Peyer's patch (tissue), 4 donors: ENCODE measurements around the gene HTRA1. TPM values are rescaled to one million over a fixed set of nuclear protein-coding genes. Genes with fewer than 3 reads are reported as not detected.

ENCODE experiments used
- DNase-seq, 3 donors: peaks; one replicate each; pipeline ENCODE4 v3.0.0-alpha.2; 2017 to 2019
- H3K27ac ChIP-seq, 4 donors: fragments of 200-600 bp; sonication (generic); one replicate each; pipeline ENCODE4 v1.5.1; 2016 to 2019
- H3K27me3 ChIP-seq, 2 donors: fragments of 200-600 bp; sonication (generic); one replicate each; pipeline ENCODE4 v1.5.1; 2019
- H3K36me3 ChIP-seq, 3 donors: fragments of 200-600 bp; sonication (generic); one replicate each; pipeline ENCODE4 v1.5.1; 2016 to 2019
- H3K4me1 ChIP-seq, 4 donors: fragments of 200-600 bp; sonication (generic); one replicate each; pipeline ENCODE4 v1.5.1; 2016 to 2019
- H3K4me3 ChIP-seq, 4 donors: fragments of 200-600 bp; sonication (generic); 1 replicate in 3 of 4; 2 replicates in 1 of 4; pipeline ENCODE4 v1.5.1; 2016 to 2019; ENCODE audit warnings: mild to moderate bottlenecking in 1 of 4
- H3K9me3 ChIP-seq, 4 donors: fragments of 200-600 bp; sonication (generic); one replicate each; pipeline ENCODE4 v1.5.1; 2016 to 2019; ENCODE audit warnings: mild to moderate bottlenecking in 1 of 4
- POLR2A ChIP-seq, 2 donors: fragments of 450-650 bp; IDR thresholded peaks; one replicate each; pipeline ENCODE4 v1.5.1; 2017; ENCODE audit warnings: antibody characterized with exemption in 2 of 2, mild to moderate bottlenecking in 2 of 2, moderate library complexity in 2 of 2
- total RNA-seq, 4 donors: library from RNA; depleted of rRNA; stranded (reverse); fragments of >200 nt; gene quantifications; one replicate each; pipeline ENCODE4 v1.1.0, GENCODE V29; 2016
- TF ChIP-seq, protein P1 (sequence below), 6 experiments: fragments of 450-650 bp in 4 of 6; fragments of 200-600 bp in 2 of 6; sonication (generic) in 1 of 6; IDR thresholded peaks; one replicate each; pipeline ENCODE4 v1.5.1; 2017 to 2019; ENCODE audit warnings: antibody characterized with exemption in 6 of 6, mild to moderate bottlenecking in 3 of 6, moderate library complexity in 1 of 6

HTRA1 gene
- total RNA-seq, 4 donors from 2014 or later = 12.3 to 26.1 (median 17.3) TPM

DNA sequence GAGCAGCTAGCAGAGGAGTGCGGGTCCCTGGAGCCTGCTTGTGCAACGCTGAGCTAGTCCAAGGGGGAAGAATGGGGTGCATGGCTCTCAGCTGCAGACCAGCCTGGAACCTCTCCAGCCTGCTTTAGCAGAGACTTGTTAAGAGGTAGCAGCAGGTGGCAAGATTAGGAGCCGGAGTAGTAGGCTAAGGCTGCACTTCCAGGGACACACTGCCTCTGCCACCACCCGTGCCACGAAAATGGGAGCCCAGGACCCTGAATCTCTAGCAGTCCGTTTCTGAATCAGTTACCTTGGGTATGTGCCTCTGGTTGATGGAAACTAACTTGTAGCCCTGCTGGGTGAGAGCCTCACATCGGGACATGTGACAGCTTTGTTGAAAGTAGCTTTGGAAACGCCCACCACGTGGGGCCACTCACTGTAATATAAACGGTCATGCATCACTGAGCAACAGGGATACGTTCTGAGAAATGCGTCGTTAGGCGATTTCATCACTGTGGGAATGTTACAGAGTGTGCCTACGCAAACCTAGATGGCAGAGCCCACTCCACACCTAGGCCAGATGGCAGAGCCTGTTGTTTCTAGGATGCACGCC, 25.9 kb downstream of the HTRA1 start:
- H3K27me3 ChIP-seq = no peaks in the 10 kb centered on the region
- DNase-seq = peak in 1 of 3 donors; percentile 63
- H3K4me3 ChIP-seq = no peak overlapping the region
- H3K4me1 ChIP-seq = peaks cover 0 to 27% (median 2%) of the 10 kb centered on the region in 4 donors
- peak overlapping the region in 1 of 4 donors; percentile 41 for H3K27ac ChIP-seq
- TF ChIP-seq, protein P1, sequence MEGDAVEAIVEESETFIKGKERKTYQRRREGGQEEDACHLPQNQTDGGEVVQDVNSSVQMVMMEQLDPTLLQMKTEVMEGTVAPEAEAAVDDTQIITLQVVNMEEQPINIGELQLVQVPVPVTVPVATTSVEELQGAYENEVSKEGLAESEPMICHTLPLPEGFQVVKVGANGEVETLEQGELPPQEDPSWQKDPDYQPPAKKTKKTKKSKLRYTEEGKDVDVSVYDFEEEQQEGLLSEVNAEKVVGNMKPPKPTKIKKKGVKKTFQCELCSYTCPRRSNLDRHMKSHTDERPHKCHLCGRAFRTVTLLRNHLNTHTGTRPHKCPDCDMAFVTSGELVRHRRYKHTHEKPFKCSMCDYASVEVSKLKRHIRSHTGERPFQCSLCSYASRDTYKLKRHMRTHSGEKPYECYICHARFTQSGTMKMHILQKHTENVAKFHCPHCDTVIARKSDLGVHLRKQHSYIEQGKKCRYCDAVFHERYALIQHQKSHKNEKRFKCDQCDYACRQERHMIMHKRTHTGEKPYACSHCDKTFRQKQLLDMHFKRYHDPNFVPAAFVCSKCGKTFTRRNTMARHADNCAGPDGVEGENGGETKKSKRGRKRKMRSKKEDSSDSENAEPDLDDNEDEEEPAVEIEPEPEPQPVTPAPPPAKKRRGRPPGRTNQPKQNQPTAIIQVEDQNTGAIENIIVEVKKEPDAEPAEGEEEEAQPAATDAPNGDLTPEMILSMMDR (IDR thresholded peaks at IDR 0.05) = no peak
- TF ChIP-seq POLR2A (IDR thresholded peaks at IDR 0.05) = no peak
- H3K9me3 ChIP-seq = no peaks in the 10 kb centered on the region
- H3K36me3 ChIP-seq = no peaks in the 10 kb centered on the region

DNA sequence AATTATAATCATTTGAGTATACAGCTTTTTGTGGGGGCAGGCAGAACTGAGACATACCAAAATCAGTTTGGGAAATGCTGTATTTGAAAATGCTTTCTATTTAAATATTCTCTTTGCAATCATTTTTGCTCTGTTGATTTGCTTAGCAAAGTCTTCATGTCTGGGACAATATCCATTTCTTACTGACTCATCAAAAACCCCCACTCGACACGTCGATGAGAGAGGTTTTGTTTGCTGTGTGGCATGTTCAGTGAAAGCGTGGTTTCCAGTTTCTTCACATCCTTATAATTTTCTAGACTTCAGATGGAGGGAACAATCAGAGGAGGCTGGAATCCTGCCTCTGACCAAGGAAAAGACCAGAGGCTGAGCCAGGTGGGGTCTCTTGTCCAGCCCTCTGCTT, 28.9 kb downstream of the HTRA1 start:
- no peak for DNase-seq
- Histone ChIP-seq H3K4me1 (peaks cover 0 to 33% (median 2%) of the 10 kb centered on the region in 4 donors), H3K27me3 (no peaks in the 10 kb centered on the region), H3K27ac (no peak overlapping the region), H3K9me3 (no peaks in the 10 kb centered on the region), H3K4me3 (no peak overlapping the region), H3K36me3 (no peaks in the 10 kb centered on the region)
- TF ChIP-seq, protein P1 (IDR thresholded peaks at IDR 0.05) = no peak
- no peak for TF ChIP-seq POLR2A (IDR thresholded peaks at IDR 0.05)

DNA sequence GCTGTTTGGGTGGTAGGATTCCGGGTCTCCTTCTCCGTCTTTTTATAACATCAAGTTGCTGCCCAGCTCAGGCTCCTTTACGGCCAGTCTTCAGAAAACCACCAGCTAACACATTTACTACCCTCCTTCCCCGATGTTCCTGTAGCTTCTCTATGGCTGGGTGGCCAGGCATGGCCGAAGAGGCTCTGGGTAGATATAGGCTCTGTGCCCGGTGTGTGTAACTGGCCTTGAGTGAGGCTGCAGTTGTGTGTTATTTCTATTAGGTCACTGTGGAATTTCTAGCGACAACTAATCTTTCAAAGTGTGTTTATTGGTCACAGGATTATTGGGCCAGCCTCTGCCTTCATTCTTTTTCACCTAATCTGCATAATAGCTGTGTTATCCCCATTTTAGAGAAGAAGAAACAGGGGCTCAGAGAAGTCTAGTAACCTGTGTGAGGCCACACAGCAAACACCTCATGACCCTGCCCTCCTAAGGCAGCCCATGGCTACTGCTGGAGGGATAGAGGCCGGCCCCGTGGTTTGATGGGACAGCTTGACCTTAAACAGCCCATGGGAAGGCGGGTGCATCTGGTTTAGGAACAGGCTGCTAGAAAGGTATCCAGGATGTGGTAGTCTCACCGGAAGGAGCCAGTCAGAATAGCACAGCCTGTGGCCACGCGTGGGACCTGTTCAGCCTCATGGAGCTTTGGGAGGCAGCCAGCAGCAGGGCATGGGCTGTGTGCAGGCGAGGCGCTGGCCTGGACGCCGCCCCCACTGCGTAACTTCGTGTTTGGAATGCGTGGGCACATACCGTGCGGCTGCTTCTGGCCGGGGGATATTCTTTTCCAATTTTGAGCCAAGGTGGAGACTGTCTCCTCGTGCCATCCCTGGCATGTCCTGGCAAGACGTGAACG, 29.7 kb downstream of the HTRA1 start:
- Histone ChIP-seq H3K4me1 (peaks cover 0 to 25% (median 2%) of the 10 kb centered on the region in 4 donors), H3K27ac (peak overlapping the region in 1 of 4 donors; percentile 42), H3K4me3 (no peak overlapping the region), H3K9me3 (no peaks in the 10 kb centered on the region), H3K27me3 (no peaks in the 10 kb centered on the region), H3K36me3 (no peaks in the 10 kb centered on the region)
- peak in 2 of 3 donors; percentile 21 to 65 for DNase-seq
- TF ChIP-seq, protein P1 (IDR thresholded peaks at IDR 0.05) = no peak
- no peak for TF ChIP-seq POLR2A (IDR thresholded peaks at IDR 0.05)

DNA sequence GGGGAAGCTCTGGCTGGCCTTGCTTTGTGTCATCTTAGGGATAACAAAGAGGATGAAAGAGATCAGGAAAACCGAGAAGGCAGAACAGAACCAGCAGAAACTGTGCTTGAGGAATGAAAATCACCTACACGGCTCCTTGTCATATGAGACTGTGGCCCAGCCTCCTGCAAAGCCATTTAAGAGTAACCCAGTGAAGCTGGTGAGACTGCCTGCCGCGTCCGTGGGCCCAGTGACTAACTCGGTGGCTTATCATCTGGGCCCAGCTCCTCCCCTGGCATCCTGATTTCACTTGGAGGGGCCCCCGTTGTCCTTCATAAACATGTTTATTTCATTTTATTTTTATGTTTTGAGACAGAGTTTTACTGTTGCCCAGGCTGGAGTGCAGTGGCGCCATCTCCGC, 30.7 kb downstream of the HTRA1 start:
- H3K4me1 ChIP-seq = peaks cover 0 to 15% (median 2%) of the 10 kb centered on the region in 4 donors
- no peak overlapping the region for H3K27ac ChIP-seq
- TF ChIP-seq, protein P1 (IDR thresholded peaks at IDR 0.05) = no peak
- no peak for TF ChIP-seq POLR2A (IDR thresholded peaks at IDR 0.05)
- no peaks in the 10 kb centered on the region for H3K36me3 ChIP-seq
- no peak overlapping the region for H3K4me3 ChIP-seq
- H3K9me3 ChIP-seq = no peaks in the 10 kb centered on the region
- no peak for DNase-seq
- no peaks in the 10 kb centered on the region for H3K27me3 ChIP-seq

DNA sequence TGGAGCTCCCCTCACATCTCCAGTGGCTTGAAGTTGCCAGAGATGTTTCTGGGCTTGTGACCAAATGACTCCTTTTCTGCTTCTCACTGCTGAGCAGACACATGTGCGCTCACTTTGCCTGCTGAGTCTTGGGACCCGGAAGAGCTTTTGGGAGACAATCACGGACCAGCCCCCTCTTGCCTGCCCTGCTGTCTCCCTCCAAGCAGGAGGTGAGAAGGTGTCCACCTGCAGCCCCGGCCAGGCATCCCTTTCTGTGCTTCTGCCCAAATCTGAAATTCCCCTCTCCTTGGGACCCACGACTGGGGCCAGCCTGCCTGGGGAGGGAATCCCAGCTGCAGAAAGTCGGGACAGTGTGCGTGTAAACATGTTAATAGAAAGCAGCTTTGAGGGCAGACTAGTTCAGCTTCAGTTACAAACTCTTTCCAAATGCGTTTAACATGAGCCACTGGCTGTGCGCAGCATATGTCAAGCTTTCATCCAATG, 31.7 kb downstream of the HTRA1 start:
- Histone ChIP-seq H3K4me1 (peaks cover 0 to 7% (median 0%) of the 10 kb centered on the region in 4 donors), H3K4me3 (no peak overlapping the region), H3K27ac (peak overlapping the region in 2 of 4 donors; percentile 4 to 56), H3K36me3 (no peaks in the 10 kb centered on the region), H3K27me3 (no peaks in the 10 kb centered on the region), H3K9me3 (no peaks in the 10 kb centered on the region)
- TF ChIP-seq, protein P1 (IDR thresholded peaks at IDR 0.05) = no peak
- TF ChIP-seq POLR2A (IDR thresholded peaks at IDR 0.05) = no peak
- DNase-seq = no peak
